HepG2 (cell line): ENCODE results near the gene CHMP5. TPM values are rescaled to one million over a fixed set of nuclear protein-coding genes. Genes with fewer than 3 reads are reported as not detected.

ENCODE experiments used
- ARNT ChIP-seq: fragments of 450-650 bp; IDR thresholded peaks from 2 replicates; pipeline ENCODE4 v1.6.1; 2017
- BRD4 ChIP-seq: sonication (generic); formaldehyde crosslinking; IDR thresholded peaks from 2 replicates; pipeline ENCODE4 v1.4.0; 2020; ENCODE audit warnings: missing genetic modification reagents
- FOXA1 ChIP-seq, 2 experiments: fragments of 450-650 bp in 1 of 2; sonication (generic) in 1 of 2; formaldehyde crosslinking in 1 of 2; IDR thresholded peaks; 2 replicates each; pipeline versions ENCODE4 v1.4.0 to v1.6.1; 2016 to 2020; ENCODE audit warnings: missing genetic modification reagents in 1 of 2
- KDM3A ChIP-seq: IDR thresholded peaks from 2 replicates; pipeline ENCODE4 v1.6.1; 2018; ENCODE audit warnings: low read depth, missing compliant biosample characterization
- MAZ ChIP-seq, 2 experiments: sonication (generic) in 1 of 2; formaldehyde crosslinking in 1 of 2; IDR thresholded peaks; 2 replicates each; pipeline versions ENCODE4 v1.5.0 to v1.6.1; 2012 to 2020; ENCODE audit warnings: low read depth in 2 of 2, mild to moderate bottlenecking in 2 of 2, borderline replicate concordance in 1 of 2, improper control_type of control experiment in 1 of 2, low read length in 1 of 2, missing genetic modification reagents in 1 of 2, moderate library complexity in 1 of 2
- PBX3 ChIP-seq: sonication (generic); formaldehyde crosslinking; IDR thresholded peaks from 2 replicates; pipeline ENCODE4 v1.8.1; 2023; ENCODE audit warnings: missing genetic modification reagents, inconsistent platforms, borderline replicate concordance
- RFXAP ChIP-seq: sonication (generic); formaldehyde crosslinking; IDR thresholded peaks from 2 replicates; pipeline ENCODE4 v1.4.0; 2020; ENCODE audit warnings: missing genetic modification reagents, borderline replicate concordance
- SNAI1 ChIP-seq: sonication (generic); formaldehyde crosslinking; IDR thresholded peaks from 2 replicates; pipeline ENCODE4 v1.5.0; 2020; ENCODE audit warnings: mild to moderate bottlenecking, missing genetic modification reagents, borderline replicate concordance
- ZNF138 ChIP-seq: sonication (generic); formaldehyde crosslinking; IDR thresholded peaks from 2 replicates; pipeline ENCODE4 v1.5.0; 2020; ENCODE audit warnings: mild to moderate bottlenecking, low read depth, missing genetic modification reagents
- ZNF143 ChIP-seq: sonication (generic); formaldehyde crosslinking; IDR thresholded peaks from 2 replicates; pipeline ENCODE4 v1.4.0; 2020; ENCODE audit warnings: missing genetic modification reagents
- ZNF253 ChIP-seq: sonication (generic); formaldehyde crosslinking; IDR thresholded peaks from 2 replicates; pipeline ENCODE4 v1.8.0; 2022; ENCODE audit warnings: mild to moderate bottlenecking, missing genetic modification reagents, borderline replicate concordance
- ZNF264 ChIP-seq: sonication (generic); formaldehyde crosslinking; IDR thresholded peaks from 2 replicates; pipeline ENCODE4 v1.4.0; 2020; ENCODE audit warnings: missing genetic modification reagents
- ZNF414 ChIP-seq: sonication (generic); formaldehyde crosslinking; IDR thresholded peaks from 2 replicates; pipeline ENCODE4 v1.5.0; 2020; ENCODE audit warnings: missing genetic modification reagents
- ZNF501 ChIP-seq: sonication (generic); formaldehyde crosslinking; IDR thresholded peaks from 2 replicates; pipeline ENCODE4 v1.5.1; 2020; ENCODE audit warnings: mild to moderate bottlenecking, moderate library complexity, missing genetic modification reagents
- ZNF546 ChIP-seq: sonication (generic); formaldehyde crosslinking; conservative IDR thresholded peaks from 2 replicates; pipeline ENCODE4 v1.8.1; 2023; ENCODE audit warnings: mild to moderate bottlenecking, missing genetic modification reagents
- ZNF556 ChIP-seq: sonication (generic); formaldehyde crosslinking; IDR thresholded peaks from 2 replicates; pipeline ENCODE4 v1.4.0; 2020; ENCODE audit warnings: mild to moderate bottlenecking, missing genetic modification reagents, borderline replicate concordance
- ZNF567 ChIP-seq: sonication (generic); formaldehyde crosslinking; IDR thresholded peaks from 2 replicates; pipeline ENCODE4 v1.8.1; 2023; ENCODE audit warnings: mild to moderate bottlenecking, missing genetic modification reagents, borderline replicate concordance
- ZNF660 ChIP-seq: sonication (generic); formaldehyde crosslinking; IDR thresholded peaks from 2 replicates; pipeline ENCODE4 v1.5.1; 2020; ENCODE audit warnings: mild to moderate bottlenecking, low read depth, missing genetic modification reagents, borderline replicate concordance
- ZSCAN31 ChIP-seq: sonication (generic); formaldehyde crosslinking; IDR thresholded peaks from 2 replicates; pipeline ENCODE4 v1.5.0; 2020; ENCODE audit warnings: low read depth, mild to moderate bottlenecking, missing genetic modification reagents
- ZSCAN5A ChIP-seq: sonication (generic); formaldehyde crosslinking; IDR thresholded peaks from 2 replicates; pipeline ENCODE4 v1.8.0; 2022; ENCODE audit warnings: mild to moderate bottlenecking, missing genetic modification reagents, borderline replicate concordance
- polyA plus RNA-seq, 8 experiments: library from polyadenylated mRNA; depleted of rRNA in 3 of 8; stranded (reverse) in 7 of 8; unstranded in 1 of 8; fragments of >200 nt; fragmentation: Illumina TruSeq in 4 of 8; extraction: Trizol in 4 of 8; gene quantifications; 2 replicates each; pipeline versions ENCODE4 v1.2.1 to v1.2.3, GENCODE V29; 2011 to 2016; ENCODE audit warnings: low read depth in 4 of 8, missing spikeins in 1 of 8, mixed read lengths in 1 of 8; ENCODE audit not compliant: insufficient read depth in 1 of 8
- total RNA-seq, 5 experiments: library from RNA; depleted of rRNA; stranded (reverse); fragments of >200 nt; fragmentation: Illumina TruSeq; extraction: Trizol; gene quantifications; 2 replicates each; pipeline ENCODE4 v1.2.3, GENCODE V29; 2016; ENCODE audit warnings: low read depth in 1 of 5
- TF ChIP-seq, protein P1 (sequence below): sonication (generic); formaldehyde crosslinking; IDR thresholded peaks from 2 replicates; pipeline ENCODE4 v1.4.0; 2020; ENCODE audit warnings: missing genetic modification reagents
- TF ChIP-seq, protein P2 (sequence below): sonication (generic); formaldehyde crosslinking; IDR thresholded peaks from 2 replicates; pipeline ENCODE4 v1.5.0; 2020; ENCODE audit warnings: missing genetic modification reagents

CHMP5 gene
- total and polyA plus RNA-seq, 2 of the 13 experiments (the other 11 are each of a cell fraction or from before 2014, with no cell fraction given), result 46.0 to 57.3 TPM

DNA sequence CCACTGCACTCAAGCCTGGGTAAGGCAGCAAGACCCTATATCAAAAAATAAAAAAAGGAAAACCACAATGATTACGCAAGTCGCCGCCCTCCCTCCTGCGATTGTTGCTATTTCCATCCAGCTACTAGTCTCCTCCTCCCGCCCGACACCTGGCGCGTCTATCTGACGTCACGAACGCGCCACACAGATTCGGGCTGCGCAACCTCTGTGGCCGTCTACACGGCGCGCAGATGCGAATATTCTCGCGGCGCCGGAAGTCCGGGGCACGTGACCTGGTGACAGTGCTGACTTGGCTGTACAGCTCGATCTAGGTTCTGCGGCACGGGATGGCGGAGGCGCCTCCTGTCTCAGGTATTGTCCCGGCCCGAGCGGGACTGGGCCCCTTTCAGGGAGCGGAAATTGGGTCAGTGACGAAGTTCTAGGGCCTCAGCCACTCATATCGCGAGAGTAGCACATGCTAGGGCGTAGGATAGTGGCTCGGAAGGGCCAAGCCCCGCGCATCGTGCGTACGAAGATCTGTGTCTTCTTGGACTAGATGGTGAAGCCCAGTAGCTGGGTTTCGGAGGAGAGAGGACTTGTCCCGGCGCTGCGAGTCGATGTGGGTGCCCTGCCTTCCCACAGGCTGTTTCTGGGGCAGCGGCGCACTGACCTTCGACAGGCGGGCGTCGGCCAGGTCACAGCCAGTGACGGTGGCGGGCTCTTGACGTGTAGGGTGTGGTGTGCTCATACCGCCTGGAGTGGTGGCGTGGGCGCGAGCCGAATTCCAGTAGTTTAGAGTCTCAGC lies 25.6 kb downstream of the CHMP5 start, which contains the start of gene NFX1 (continued):
- TF ChIP-seq, protein P1, sequence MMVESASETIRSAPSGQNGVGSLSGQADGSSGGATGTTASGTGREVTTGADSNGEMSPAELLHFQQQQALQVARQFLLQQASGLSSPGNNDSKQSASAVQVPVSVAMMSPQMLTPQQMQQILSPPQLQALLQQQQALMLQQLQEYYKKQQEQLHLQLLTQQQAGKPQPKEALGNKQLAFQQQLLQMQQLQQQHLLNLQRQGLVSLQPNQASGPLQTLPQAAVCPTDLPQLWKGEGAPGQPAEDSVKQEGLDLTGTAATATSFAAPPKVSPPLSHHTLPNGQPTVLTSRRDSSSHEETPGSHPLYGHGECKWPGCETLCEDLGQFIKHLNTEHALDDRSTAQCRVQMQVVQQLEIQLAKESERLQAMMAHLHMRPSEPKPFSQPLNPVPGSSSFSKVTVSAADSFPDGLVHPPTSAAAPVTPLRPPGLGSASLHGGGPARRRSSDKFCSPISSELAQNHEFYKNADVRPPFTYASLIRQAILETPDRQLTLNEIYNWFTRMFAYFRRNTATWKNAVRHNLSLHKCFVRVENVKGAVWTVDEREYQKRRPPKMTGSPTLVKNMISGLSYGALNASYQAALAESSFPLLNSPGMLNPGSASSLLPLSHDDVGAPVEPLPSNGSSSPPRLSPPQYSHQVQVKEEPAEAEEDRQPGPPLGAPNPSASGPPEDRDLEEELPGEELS (CRISPR knock-in tag), result peak; percentile 66
- no peak; the same call in 1 of the 2 replicates for TF ChIP-seq ZNF143 (CRISPR knock-in tag)
- no peak for TF ChIP-seq PBX3 (CRISPR knock-in tag)
- no peak for TF ChIP-seq ZNF414 (CRISPR knock-in tag)
- TF ChIP-seq ZNF546 (CRISPR knock-in tag), result peak; percentile 84; the same call in 1 of the 2 replicates
- peak; percentile 97 for TF ChIP-seq ZNF501
- no peak for TF ChIP-seq FOXA1 (IDR thresholded peaks at IDR 0.05)
- peak; percentile 11; the same call in 1 of the 2 replicates for TF ChIP-seq FOXA1 (CRISPR knock-in tag; IDR thresholded peaks at IDR 0.05)
- TF ChIP-seq ZNF660 (CRISPR knock-in tag), result no peak; the same call in 1 of the 2 replicates
- peak; percentile 70 for TF ChIP-seq KDM3A
- TF ChIP-seq ARNT, result no peak
- peak; percentile 90 for TF ChIP-seq ZNF138
- TF ChIP-seq ZNF567 (CRISPR knock-in tag), result no peak
- TF ChIP-seq SNAI1 (CRISPR knock-in tag), result peak; percentile 86
- no peak; the same call in none of the 2 replicates for TF ChIP-seq BRD4 (CRISPR knock-in tag)
- TF ChIP-seq ZNF264 (CRISPR knock-in tag), result no peak; the same call in 1 of the 2 replicates
- TF ChIP-seq RFXAP, result peak; percentile 83
- TF ChIP-seq ZSCAN31, result peak; percentile 79
- TF ChIP-seq, protein P2, sequence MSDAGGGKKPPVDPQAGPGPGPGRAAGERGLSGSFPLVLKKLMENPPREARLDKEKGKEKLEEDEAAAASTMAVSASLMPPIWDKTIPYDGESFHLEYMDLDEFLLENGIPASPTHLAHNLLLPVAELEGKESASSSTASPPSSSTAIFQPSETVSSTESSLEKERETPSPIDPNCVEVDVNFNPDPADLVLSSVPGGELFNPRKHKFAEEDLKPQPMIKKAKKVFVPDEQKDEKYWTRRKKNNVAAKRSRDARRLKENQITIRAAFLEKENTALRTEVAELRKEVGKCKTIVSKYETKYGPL, result peak; percentile 61
- TF ChIP-seq ZNF556 (CRISPR knock-in tag), result peak; percentile 34; the same call in 1 of the 2 replicates
- TF ChIP-seq ZSCAN5A (CRISPR knock-in tag), result peak; percentile 87; the same call in 1 of the 2 replicates
- TF ChIP-seq ZNF253 (CRISPR knock-in tag), result 0 out of 2 replicates have a peak, but pooled peaks have one; percentile 56
- TF ChIP-seq MAZ (IDR thresholded peaks at IDR 0.05; ENCODE audit: borderline replicate concordance, low read depth, low read length), result peak; percentile 94
- TF ChIP-seq MAZ (CRISPR knock-in tag; IDR thresholded peaks at IDR 0.05; ENCODE audit: low read depth), result peak; percentile 82
